ENCODE data around the gene SLC5A9. TPM values are rescaled to one million over a fixed set of nuclear protein-coding genes. Genes with fewer than 3 reads are reported as not detected.
"Not testable (repeated sequence)": the region's sequence is repeated elsewhere in the genome, so short reads cannot be mapped to it uniquely, and the experiment has no call there.

The SLC5A9 gene
- total RNA-seq, 2 donors from 2014 or later: not detected

GRCh38 chr1:48203287-48203900 is 19.1 kb upstream of the SLC5A9 start:
- ATAC-seq (replicated peaks): no peak
- Mint-ChIP-seq H3K4me3 (no peak overlapping the region), H3K36me3 (ENCODE audit: low read depth) (no peaks in the 10 kb centered on the region), H3K27me3 (peaks cover 15% of the 10 kb centered on the region), H3K27ac (no peak overlapping the region), H3K9me3 (no peaks in the 10 kb centered on the region), H3K4me1 (no peaks in the 10 kb centered on the region)

- no peaks in the 10 kb centered on the region for H3K36me3 Mint-ChIP-seq (ENCODE audit: low read depth)
- H3K27me3 Mint-ChIP-seq: peaks cover 10% of the 10 kb centered on the region
Observed at GRCh38 chr1:48205522-48205921, 17.0 kb upstream of the SLC5A9 start.

DNA sequence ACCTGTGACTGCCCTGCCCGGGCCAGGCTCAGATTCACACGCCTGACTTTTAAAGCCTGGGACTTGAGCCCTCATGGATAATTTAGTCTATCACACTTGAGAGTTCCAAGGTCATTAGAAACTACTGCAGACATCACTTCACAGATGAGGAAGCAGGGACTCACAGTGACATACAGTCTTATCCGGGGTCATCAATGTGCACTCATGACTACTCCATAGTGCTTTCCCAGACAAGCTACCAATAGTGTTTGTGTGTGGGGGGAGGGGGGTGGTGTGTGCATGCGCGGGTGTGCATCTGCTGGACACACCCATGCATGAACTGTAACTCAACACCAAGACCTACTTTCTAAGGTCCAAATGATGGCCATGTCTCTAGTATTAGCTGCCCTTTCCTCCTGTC is 16.1 kb upstream of the SLC5A9 start:
- Mint-ChIP-seq H3K4me1 (no peaks in the 10 kb centered on the region), H3K4me3 (no peak overlapping the region), H3K36me3 (ENCODE audit: low read depth) (no peaks in the 10 kb centered on the region), H3K9me3 (no peaks in the 10 kb centered on the region), H3K27ac (no peak overlapping the region), H3K27me3 (peaks cover 7% of the 10 kb centered on the region)
- ATAC-seq (replicated peaks): no peak

More at GRCh38 chr1:48205522-48205921, 17.0 kb upstream of the SLC5A9 start:
- Mint-ChIP-seq H3K27ac (no peak overlapping the region), H3K9me3 (no peaks in the 10 kb centered on the region), H3K4me1 (no peaks in the 10 kb centered on the region), H3K4me3 (no peak overlapping the region)
- no peak for ATAC-seq (replicated peaks)

DNA sequence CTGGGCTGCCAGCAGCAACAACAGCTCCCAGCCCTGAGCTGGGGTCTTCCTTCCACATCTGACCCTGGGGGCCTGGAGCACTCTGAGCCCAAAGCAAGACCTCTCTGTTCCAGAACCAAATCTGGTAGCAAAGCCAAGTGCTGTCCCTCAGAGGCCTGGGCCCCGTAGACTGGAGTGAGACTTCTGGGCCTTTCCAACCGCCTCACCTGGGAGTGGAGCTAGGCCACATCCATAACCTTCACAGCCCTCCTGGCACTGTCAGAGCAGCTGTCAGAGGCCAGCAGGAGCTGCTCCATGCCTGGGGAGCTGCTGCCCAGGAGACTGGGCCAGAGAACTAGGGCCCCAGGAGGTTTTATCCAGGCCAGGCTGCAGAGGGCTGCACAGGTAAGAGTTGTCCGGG is 15.4 kb upstream of the SLC5A9 start:
- H3K27ac Mint-ChIP-seq: no peak overlapping the region
- H3K9me3 Mint-ChIP-seq: no peaks in the 10 kb centered on the region
- peaks cover 6% of the 10 kb centered on the region for H3K27me3 Mint-ChIP-seq
- no peak for ATAC-seq (replicated peaks)
- H3K4me3 Mint-ChIP-seq: no peak overlapping the region
- H3K4me1 Mint-ChIP-seq: no peaks in the 10 kb centered on the region
- no peaks in the 10 kb centered on the region for H3K36me3 Mint-ChIP-seq (ENCODE audit: low read depth)

- Mint-ChIP-seq H3K4me1 (no peaks in the 10 kb centered on the region), H3K27me3 (peaks cover 7% of the 10 kb centered on the region), H3K27ac (no peak overlapping the region), H3K4me3 (no peak overlapping the region), H3K9me3 (no peaks in the 10 kb centered on the region), H3K36me3 (ENCODE audit: low read depth) (no peaks in the 10 kb centered on the region)
- ATAC-seq (replicated peaks): no peak
Observed at GRCh38 chr1:48207536-48208075, 14.9 kb upstream of the SLC5A9 start.

DNA sequence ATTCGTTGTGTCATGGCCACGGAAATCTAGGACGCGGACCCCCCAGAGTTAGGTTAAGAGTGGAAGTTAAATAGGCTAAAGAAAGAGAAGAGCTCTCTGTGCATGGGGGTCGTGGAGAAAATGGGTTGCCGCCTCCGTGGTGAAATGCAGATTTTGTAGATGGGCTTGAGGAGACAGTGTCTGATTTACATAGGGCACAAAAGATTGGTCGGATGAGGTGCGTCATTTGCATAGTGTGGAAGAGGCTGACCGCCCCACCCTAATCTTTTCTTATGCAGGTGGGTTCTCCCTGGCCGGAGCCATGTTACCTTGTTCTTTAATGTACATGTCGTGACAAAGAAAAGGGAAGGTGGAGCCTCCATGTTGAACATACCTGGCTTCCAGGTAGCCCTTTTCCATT is 14.3 kb upstream of the SLC5A9 start:
- ATAC-seq (replicated peaks): no peak
- H3K9me3 Mint-ChIP-seq: no peaks in the 10 kb centered on the region
- H3K4me1 Mint-ChIP-seq: no peaks in the 10 kb centered on the region
- H3K27ac Mint-ChIP-seq: no peak overlapping the region
- no peaks in the 10 kb centered on the region for H3K36me3 Mint-ChIP-seq (ENCODE audit: low read depth)
- no peak overlapping the region for H3K4me3 Mint-ChIP-seq
- peaks cover 11% of the 10 kb centered on the region for H3K27me3 Mint-ChIP-seq

DNA sequence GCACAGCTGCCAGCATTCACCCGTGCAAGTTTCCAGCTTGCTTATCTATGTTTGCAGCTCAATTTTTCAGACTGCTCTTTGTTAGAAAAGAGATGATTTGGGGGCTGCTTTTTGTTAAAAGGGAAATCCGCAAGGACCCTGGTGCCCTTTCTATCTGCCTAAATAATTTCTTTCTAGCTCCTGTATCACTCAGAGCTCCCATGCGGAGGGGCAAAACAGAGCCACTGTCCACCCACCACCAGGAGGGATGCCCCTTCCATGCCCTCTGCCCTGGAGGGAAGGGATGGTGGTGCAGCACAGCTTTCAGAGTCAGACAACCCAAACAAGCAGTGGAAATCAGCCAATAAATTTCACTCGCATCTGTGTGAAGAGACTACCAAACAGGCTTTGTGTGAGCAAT is 13.9 kb upstream of the SLC5A9 start:
- H3K36me3 Mint-ChIP-seq (ENCODE audit: low read depth): no peaks in the 10 kb centered on the region
- H3K27me3 Mint-ChIP-seq: peaks cover 15% of the 10 kb centered on the region
- no peaks in the 10 kb centered on the region for H3K9me3 Mint-ChIP-seq
- ATAC-seq (replicated peaks): no peak
- no peak overlapping the region for H3K27ac Mint-ChIP-seq
- no peak overlapping the region for H3K4me3 Mint-ChIP-seq
- H3K4me1 Mint-ChIP-seq: no peaks in the 10 kb centered on the region

- not testable (repeated sequence) for H3K9me3 Mint-ChIP-seq; H3K4me1 Mint-ChIP-seq; H3K27ac Mint-ChIP-seq; H3K4me3 Mint-ChIP-seq; H3K36me3 Mint-ChIP-seq (ENCODE audit: low read depth); ATAC-seq (replicated peaks)
- H3K27me3 Mint-ChIP-seq: peaks cover 13% of the 10 kb centered on the region
Observed at GRCh38 chr1:48213462-48213861, 9.1 kb upstream of the SLC5A9 start.

DNA sequence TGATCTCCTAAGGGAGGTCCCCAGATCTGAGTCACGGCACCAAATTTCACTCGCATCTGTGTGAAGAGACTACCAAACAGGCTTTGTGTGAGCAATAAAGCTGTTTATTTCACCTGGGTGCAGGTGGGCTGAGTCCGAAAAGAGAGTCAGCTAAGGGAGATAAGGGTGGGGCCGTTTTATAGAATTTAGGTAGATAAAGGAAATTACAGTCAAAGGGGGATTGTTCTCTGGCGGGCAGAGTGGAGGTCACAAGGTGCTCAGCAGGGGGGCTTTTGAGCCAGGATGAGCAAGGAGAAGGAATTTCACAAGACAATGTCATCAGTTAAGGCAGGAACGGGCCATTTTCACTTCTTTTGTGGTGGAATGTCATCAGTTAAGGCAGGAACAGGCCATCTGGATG is 8.2 kb upstream of the SLC5A9 start:
- peaks cover 13% of the 10 kb centered on the region for H3K27me3 Mint-ChIP-seq
- H3K4me3 Mint-ChIP-seq; ATAC-seq (replicated peaks); H3K9me3 Mint-ChIP-seq; H3K4me1 Mint-ChIP-seq; H3K36me3 Mint-ChIP-seq (ENCODE audit: low read depth); H3K27ac Mint-ChIP-seq: not testable (repeated sequence)

DNA sequence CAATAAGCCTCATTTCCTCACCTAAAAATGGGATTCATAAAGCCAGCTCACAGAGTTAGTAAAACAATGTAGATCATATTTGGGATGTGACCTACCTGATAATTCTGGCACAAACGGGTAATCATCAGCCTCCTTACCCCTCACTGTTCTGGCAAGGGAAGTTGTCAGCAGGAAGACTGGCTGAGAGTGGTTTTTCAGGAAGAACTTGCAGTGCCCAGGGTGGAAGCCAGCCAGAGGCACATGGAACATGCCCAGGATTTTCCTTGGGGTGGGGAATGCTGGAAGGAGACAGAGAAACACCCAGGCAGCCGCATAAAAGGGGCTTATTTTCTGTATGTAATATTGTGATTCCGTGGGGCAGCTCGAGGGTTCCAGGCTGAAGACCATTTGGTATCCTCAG is 7.7 kb upstream of the SLC5A9 start:
- H3K4me3 Mint-ChIP-seq: no peak overlapping the region
- ATAC-seq (replicated peaks): no peak
- H3K9me3 Mint-ChIP-seq: no peaks in the 10 kb centered on the region
- H3K36me3 Mint-ChIP-seq (ENCODE audit: low read depth): no peaks in the 10 kb centered on the region
- peaks cover 13% of the 10 kb centered on the region for H3K27me3 Mint-ChIP-seq
- H3K4me1 Mint-ChIP-seq: no peaks in the 10 kb centered on the region
- no peak overlapping the region for H3K27ac Mint-ChIP-seq

DNA sequence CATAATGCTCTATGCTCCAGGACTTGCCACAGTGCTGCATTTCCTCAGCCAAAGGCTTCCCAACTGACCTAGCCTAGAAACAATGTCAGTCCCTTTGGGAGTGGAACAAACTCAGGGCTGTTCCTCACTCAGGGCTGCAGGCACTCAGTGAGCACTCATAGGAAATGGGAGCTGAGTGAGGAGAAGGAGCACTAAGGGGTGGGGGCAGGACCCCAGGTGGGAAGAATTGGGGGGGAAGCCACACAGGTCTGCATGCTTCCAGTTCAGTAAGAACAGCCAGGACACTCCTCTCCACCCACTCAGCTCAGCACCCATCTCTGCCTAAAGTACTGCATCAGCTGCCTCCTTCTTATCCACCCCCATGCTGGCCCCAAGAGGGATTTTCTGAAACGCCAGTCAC is 7.3 kb upstream of the SLC5A9 start:
- no peak for ATAC-seq (replicated peaks)
- H3K27ac Mint-ChIP-seq: no peak overlapping the region
- no peaks in the 10 kb centered on the region for H3K9me3 Mint-ChIP-seq
- peaks cover 13% of the 10 kb centered on the region for H3K27me3 Mint-ChIP-seq
- no peaks in the 10 kb centered on the region for H3K36me3 Mint-ChIP-seq (ENCODE audit: low read depth)
- no peaks in the 10 kb centered on the region for H3K4me1 Mint-ChIP-seq
- no peak overlapping the region for H3K4me3 Mint-ChIP-seq

GRCh38 chr1:48215889-48216288 is 6.6 kb upstream of the SLC5A9 start:
- H3K4me3 Mint-ChIP-seq: no peak overlapping the region
- no peaks in the 10 kb centered on the region for H3K9me3 Mint-ChIP-seq
- peaks cover 10% of the 10 kb centered on the region for H3K27me3 Mint-ChIP-seq
- no peaks in the 10 kb centered on the region for H3K36me3 Mint-ChIP-seq (ENCODE audit: low read depth)
- no peaks in the 10 kb centered on the region for H3K4me1 Mint-ChIP-seq
- ATAC-seq (replicated peaks): no peak
- no peak overlapping the region for H3K27ac Mint-ChIP-seq

- Mint-ChIP-seq H3K27ac (no peak overlapping the region), H3K36me3 (ENCODE audit: low read depth) (no peaks in the 10 kb centered on the region)
Observed at GRCh38 chr1:48216313-48216712, 6.2 kb upstream of the SLC5A9 start.

GRCh38 chr1:48216941-48217340 is 5.6 kb upstream of the SLC5A9 start:
- H3K4me3 Mint-ChIP-seq: no peak overlapping the region
- no peak for ATAC-seq (replicated peaks)
- H3K9me3 Mint-ChIP-seq: no peaks in the 10 kb centered on the region
- H3K27me3 Mint-ChIP-seq: peaks cover 10% of the 10 kb centered on the region
- H3K36me3 Mint-ChIP-seq (ENCODE audit: low read depth): no peaks in the 10 kb centered on the region
- no peaks in the 10 kb centered on the region for H3K4me1 Mint-ChIP-seq
- no peak overlapping the region for H3K27ac Mint-ChIP-seq

More at GRCh38 chr1:48216313-48216712, 6.2 kb upstream of the SLC5A9 start:
- Mint-ChIP-seq H3K9me3 (no peaks in the 10 kb centered on the region), H3K27me3 (peaks cover 10% of the 10 kb centered on the region), H3K4me3 (no peak overlapping the region), H3K4me1 (no peaks in the 10 kb centered on the region)
- ATAC-seq (replicated peaks): no peak

DNA sequence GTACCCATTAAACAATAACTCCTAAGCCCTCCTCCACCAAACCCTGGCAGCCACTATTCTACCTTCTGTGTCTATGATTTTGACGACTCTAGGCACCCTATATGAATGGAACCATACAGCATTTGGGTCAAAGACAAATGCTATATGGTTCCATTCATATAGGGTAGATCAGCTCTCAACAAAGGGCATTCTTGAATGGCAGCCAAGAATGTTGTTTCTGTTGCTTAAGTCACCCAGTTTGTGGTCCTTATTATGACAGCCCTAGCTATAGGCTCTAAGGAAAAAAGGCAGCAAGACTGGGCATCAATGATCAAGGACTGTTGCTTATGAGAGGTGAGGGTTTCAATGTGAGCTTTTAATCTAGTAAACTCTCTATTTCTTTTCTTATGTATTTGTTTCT is 4.7 kb upstream of the SLC5A9 start:
- Mint-ChIP-seq H3K4me1 (no peaks in the 10 kb centered on the region), H3K36me3 (ENCODE audit: low read depth) (no peaks in the 10 kb centered on the region), H3K27ac (no peak overlapping the region), H3K9me3 (no peaks in the 10 kb centered on the region), H3K27me3 (peaks cover 12% of the 10 kb centered on the region), H3K4me3 (no peak overlapping the region)
- ATAC-seq (replicated peaks): no peak

DNA sequence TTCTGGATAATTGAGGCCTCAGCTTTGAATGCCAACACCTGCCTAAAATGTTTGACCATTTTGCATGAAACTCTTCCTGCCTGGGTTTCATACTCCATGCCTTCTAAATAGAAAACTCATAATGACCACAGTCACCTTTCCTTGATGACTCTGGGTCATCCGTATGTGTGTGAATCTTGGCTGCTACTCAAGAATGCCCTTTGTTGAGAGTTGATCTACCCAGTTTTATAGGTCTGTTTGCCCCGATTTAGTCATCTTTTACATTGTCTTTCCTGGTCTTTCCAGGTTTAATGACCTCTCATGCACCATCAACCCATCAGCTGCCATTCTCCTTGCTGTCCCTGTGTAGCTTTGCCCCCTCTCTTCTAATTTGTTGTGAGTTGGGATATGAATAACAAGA is 2.7 kb upstream of the SLC5A9 start:
- ATAC-seq (replicated peaks): no peak
- Mint-ChIP-seq H3K9me3 (no peaks in the 10 kb centered on the region), H3K27ac (no peak overlapping the region), H3K27me3 (peaks cover 4% of the 10 kb centered on the region), H3K36me3 (ENCODE audit: low read depth) (no peaks in the 10 kb centered on the region), H3K4me3 (no peak overlapping the region), H3K4me1 (no peaks in the 10 kb centered on the region)

Measured in activated T-helper 17 cell treated with anti-CD3 and anti-CD28 coated beads, Interleukin-2, amount 50 U/mL, for 72 hours (primary cell).